Measurements from ENCODE around the gene UBXN11. TPM values are rescaled to one million over a fixed set of nuclear protein-coding genes. Genes with fewer than 3 reads are reported as not detected.

Gene UBXN11
- total and polyA plus RNA-seq, 2 of the 13 experiments (the other 11 are each of a cell fraction or from before 2014, with no cell fraction given) = 9.3 to 10.4 TPM

GRCh38 chr1:26296340-26297056, 9.9 kb downstream of the UBXN11 start:
- BruUV-seq (replicated peaks) = no TSS peak
- Histone ChIP-seq H3K27ac (ENCODE audit: extremely low read length, insufficient read depth, low read length) (no peak overlapping the region), H3K9me3 (ENCODE audit: low read length) (no peaks in the 10 kb centered on the region), H4K20me1 (ENCODE audit: insufficient read depth, low read length) (no peaks in the 10 kb centered on the region), H3K4me3 (replicated peaks in 1 of 3; ENCODE audit: insufficient read depth in 1 of 3, low read depth in 2 of 3, low read length in 3 of 3) (no peak overlapping the region), H3K9ac (ENCODE audit: insufficient read depth, low read depth, low read length) (no peak overlapping the region), H3K79me2 (ENCODE audit: insufficient read depth, low read length) (no peaks in the 10 kb centered on the region), H3K4me2 (ENCODE audit: low read depth, low read length) (no peak overlapping the region), H2AFZ (ENCODE audit: low read length) (no peak overlapping the region), H3K4me1 (ENCODE audit: insufficient read depth, low read length) (no peaks in the 10 kb centered on the region), H3K36me3 (replicated peaks in 1 of 2; ENCODE audit: control insufficient read depth in 1 of 2, insufficient read depth in 2 of 2, low read length in 2 of 2) (peaks cover 0 to 1% of the 10 kb centered on the region in 2 experiments; a peak in 1 of 5 replicates), H3K27me3 (ENCODE audit: control insufficient read depth in 1 of 2, insufficient read depth in 2 of 2, low read length in 2 of 2) (no peaks in the 10 kb centered on the region)
- 88% methylated on average over 16 of the region's 16 CpGs for WGBS (ENCODE audit: low lambda C conversion rate)
- POLR2A ChIA-PET = no interaction called here
- no peak for ATAC-seq
- FAIRE-seq = no peak
- DNase-seq (ENCODE audit: low spot score) = no peak
- no peak for TF ChIP-seq ZNF563 (CRISPR knock-in tag; IDR thresholded peaks at IDR 0.05)
- TF ChIP-seq CAMTA2 (CRISPR knock-in tag; IDR thresholded peaks at IDR 0.05; ENCODE audit: borderline replicate concordance) = no peak
- in situ Hi-C loops (cut with HindIII; ENCODE audit: extremely low pct_ligation_motif_present, low pct_unique_long_range_greater_than_20kb) = no loop called here
- intact Hi-C loops (cut with micrococcal nuclease; ENCODE audit: unreplicated experiment) = no loop called here
- CTCF ChIA-PET (ENCODE audit: low intra/inter-chr PET ratio, low total read pairs) = no interaction called here

- ChIA-PET POLR2A (no interaction called here), CTCF (ENCODE audit: low intra/inter-chr PET ratio, low total read pairs) (no interaction called here)
- no peak overlapping the region for H3K4me3 ChIP-seq (replicated peaks in 1 of 3; ENCODE audit: insufficient read depth in 1 of 3, low read depth in 2 of 3, low read length in 3 of 3)
- TF ChIP-seq ZNF652 (CRISPR knock-in tag; IDR thresholded peaks at IDR 0.05; ENCODE audit: borderline replicate concordance, low read depth) (no peak), ZNF256 (CRISPR knock-in tag; conservative IDR thresholded peaks at IDR 0.05) (no peak), ZZZ3 (CRISPR knock-in tag; IDR thresholded peaks at IDR 0.05; ENCODE audit: borderline replicate concordance) (no peak), ZHX2 (IDR thresholded peaks at IDR 0.05; ENCODE audit: low read depth) (no peak), ZHX2 (CRISPR knock-in tag; IDR thresholded peaks at IDR 0.05; ENCODE audit: borderline replicate concordance) (no peak), ZGPAT (CRISPR knock-in tag; IDR thresholded peaks at IDR 0.05) (no peak), POLR2A (IDR thresholded peaks at IDR 0.05; ENCODE audit: insufficient read depth in 1 of 2, low read depth in 2 of 2, low read length in 2 of 2) (no peak)
Measured at GRCh38 chr1:26295194-26296138, 11.0 kb downstream of the UBXN11 start.

More at GRCh38 chr1:26295194-26296138, 11.0 kb downstream of the UBXN11 start:
- DNase-seq (ENCODE audit: low spot score) (no peak), ATAC-seq (no peak), FAIRE-seq (no peak)
- Histone ChIP-seq H3K27ac (ENCODE audit: extremely low read length, insufficient read depth, low read length) (no peak overlapping the region), H3K79me2 (ENCODE audit: insufficient read depth, low read length) (no peaks in the 10 kb centered on the region), H3K9me3 (ENCODE audit: low read length) (no peaks in the 10 kb centered on the region), H3K27me3 (ENCODE audit: control insufficient read depth in 1 of 2, insufficient read depth in 2 of 2, low read length in 2 of 2) (no peaks in the 10 kb centered on the region), H3K4me1 (ENCODE audit: insufficient read depth, low read length) (no peaks in the 10 kb centered on the region), H3K9ac (ENCODE audit: insufficient read depth, low read depth, low read length) (no peak overlapping the region), H3K36me3 (replicated peaks in 1 of 2; ENCODE audit: control insufficient read depth in 1 of 2, insufficient read depth in 2 of 2, low read length in 2 of 2) (peaks cover 0 to 1% of the 10 kb centered on the region in 2 experiments; a peak in 1 of 5 replicates), H4K20me1 (ENCODE audit: insufficient read depth, low read length) (no peaks in the 10 kb centered on the region), H2AFZ (ENCODE audit: low read length) (no peak overlapping the region), H3K4me2 (ENCODE audit: low read depth, low read length) (no peak overlapping the region)
- intact Hi-C loops (cut with micrococcal nuclease; ENCODE audit: unreplicated experiment) = no loop called here
- in situ Hi-C loops (cut with HindIII; ENCODE audit: extremely low pct_ligation_motif_present, low pct_unique_long_range_greater_than_20kb) = no loop called here
- 95% methylated on average over 22 of the region's 22 CpGs for WGBS (ENCODE audit: low lambda C conversion rate)
- no TSS peak for BruUV-seq (replicated peaks)
